Osteocyte (in vitro differentiated cells): ENCODE measurements around the gene XPO4. TPM values are rescaled to one million over a fixed set of nuclear protein-coding genes. Genes with fewer than 3 reads are reported as not detected.

Experiments used
- DNase-seq: peaks from one replicate; pipeline ENCODE4 v3.0.0; 2021; ENCODE audit warnings: mixed read lengths; ENCODE audit not compliant: unreplicated experiment; ENCODE audit errors: extremely low spot score
- H3K27ac Mint-ChIP-seq: one replicate; pipeline ENCODE4 v1.8.0; 2021; ENCODE audit warnings: mild to moderate bottlenecking, mixed read lengths; ENCODE audit not compliant: unreplicated experiment
- H3K27me3 Mint-ChIP-seq: one replicate; pipeline ENCODE4 v1.8.0; 2021; ENCODE audit warnings: mixed read lengths; ENCODE audit not compliant: unreplicated experiment
- H3K36me3 Mint-ChIP-seq: one replicate; pipeline ENCODE4 v1.8.0; 2021; ENCODE audit warnings: mixed read lengths; ENCODE audit not compliant: unreplicated experiment
- H3K4me1 Mint-ChIP-seq: one replicate; pipeline ENCODE4 v1.8.0; 2021; ENCODE audit warnings: mixed read lengths; ENCODE audit not compliant: unreplicated experiment
- H3K4me3 Mint-ChIP-seq: one replicate; pipeline ENCODE4 v1.8.0; 2021; ENCODE audit warnings: mild to moderate bottlenecking, moderate library complexity, mixed read lengths; ENCODE audit not compliant: unreplicated experiment
- H3K9me3 Mint-ChIP-seq: one replicate; pipeline ENCODE4 v1.8.0; 2021; ENCODE audit warnings: mixed read lengths; ENCODE audit not compliant: unreplicated experiment
- CTCF ChIP-seq: fragments of 200-600 bp; sonication (generic); IDR thresholded peaks from 2 replicates; pipeline ENCODE4 v1.5.0; 2021; ENCODE audit warnings: antibody characterized with exemption, mild to moderate bottlenecking, moderate library complexity
- total RNA-seq: library from RNA; stranded (reverse); gene quantifications from 2 replicates; pipeline ENCODE4 v1.2.1, GENCODE V29; 2021

XPO4 gene
- total RNA-seq, 1 donor from 2014 or later, result 13.9 TPM

DNA sequence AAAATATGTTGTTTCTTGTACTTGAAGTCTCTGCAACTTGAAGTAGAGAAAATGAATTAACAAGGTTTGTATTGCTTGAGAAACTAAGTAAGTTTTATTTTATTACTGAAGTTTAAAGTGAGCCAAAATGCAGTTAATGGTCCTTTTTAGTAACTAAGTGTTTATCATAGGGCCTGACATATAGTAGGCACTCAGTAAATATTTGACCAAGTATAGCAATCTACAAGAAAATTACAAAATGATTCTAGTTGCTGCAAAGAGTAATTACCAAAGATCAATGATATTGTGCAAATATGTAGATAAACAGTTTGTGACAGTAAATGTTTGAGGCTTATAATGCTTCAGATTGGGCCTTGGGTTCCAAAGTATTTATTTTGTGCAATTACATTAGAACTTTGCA lies 2.4 kb upstream of the XPO4 start:
- H3K4me3 Mint-ChIP-seq, result no peak overlapping the region
- H3K36me3 Mint-ChIP-seq, result peaks cover 1% of the 10 kb centered on the region
- no peak for TF ChIP-seq CTCF
- no peaks in the 10 kb centered on the region for H3K9me3 Mint-ChIP-seq
- H3K27me3 Mint-ChIP-seq, result peaks cover 13% of the 10 kb centered on the region
- H3K27ac Mint-ChIP-seq, result no peak overlapping the region
- H3K4me1 Mint-ChIP-seq, result peaks cover 22% of the 10 kb centered on the region
- no peak for DNase-seq

DNA sequence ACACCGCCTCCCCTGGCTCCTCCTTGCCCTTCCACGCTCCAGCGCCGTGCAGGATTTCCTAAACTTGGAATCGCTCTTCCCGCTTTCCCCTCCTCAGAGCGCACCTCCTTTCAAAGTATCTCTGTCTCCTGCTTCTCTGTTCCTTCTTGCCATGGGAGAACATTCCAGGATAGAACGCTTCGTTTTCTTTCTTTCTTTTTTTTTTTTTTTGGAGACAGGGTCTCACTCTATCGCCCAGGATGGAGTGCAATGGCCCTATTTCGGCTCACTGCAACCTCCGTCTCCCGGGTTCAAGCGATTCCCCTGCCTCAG lies 574 bp upstream of the XPO4 start:
- Mint-ChIP-seq H3K27ac (peak overlapping the region; percentile 95), H3K36me3 (peaks cover 13% of the 10 kb centered on the region), H3K27me3 (peaks cover 6% of the 10 kb centered on the region), H3K9me3 (no peaks in the 10 kb centered on the region), H3K4me1 (peaks cover 22% of the 10 kb centered on the region), H3K4me3 (peak overlapping the region; percentile 86)
- TF ChIP-seq CTCF, result no peak
- no peak for DNase-seq

DNA sequence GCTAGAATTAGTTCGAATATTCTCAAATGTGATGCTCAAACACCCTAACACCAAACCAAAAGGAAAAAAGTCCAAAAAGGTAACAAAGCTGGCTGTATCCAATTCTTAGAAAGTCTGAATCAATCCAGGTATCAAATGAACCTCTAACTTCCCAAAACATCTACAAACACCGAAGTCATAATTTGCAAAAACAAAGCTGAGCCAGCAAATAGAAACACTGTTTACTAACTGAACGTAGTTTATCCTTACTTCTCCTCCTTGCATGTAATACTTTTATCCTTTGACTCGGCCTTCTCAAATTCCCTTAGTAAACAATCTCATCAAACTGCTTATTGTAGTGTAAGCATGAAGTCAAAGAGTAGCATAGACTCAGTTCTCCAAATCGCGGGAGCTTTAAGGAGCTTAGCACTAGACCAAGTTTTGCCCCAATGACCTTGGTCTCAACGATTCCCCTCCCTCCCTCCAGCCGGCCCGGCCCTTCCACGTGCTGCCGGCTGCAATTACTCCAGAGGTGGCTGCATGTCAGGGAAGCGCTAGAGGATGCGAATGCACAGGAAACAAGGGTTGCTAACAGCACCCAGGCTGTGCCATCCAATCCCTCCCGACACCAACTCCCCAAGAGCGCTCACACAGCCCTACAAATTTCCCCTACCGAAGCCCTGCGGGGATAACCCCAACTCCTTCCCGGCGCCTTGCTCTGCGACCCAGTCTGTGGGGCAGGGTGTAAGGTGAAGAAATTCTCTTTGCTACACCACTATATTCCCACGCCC lies 693 bp downstream of the XPO4 start:
- no peaks in the 10 kb centered on the region for H3K27me3 Mint-ChIP-seq
- peak overlapping the region; percentile 83 for H3K4me3 Mint-ChIP-seq
- H3K4me1 Mint-ChIP-seq, result peaks cover 22% of the 10 kb centered on the region
- H3K27ac Mint-ChIP-seq, result peak overlapping the region; percentile 88
- H3K9me3 Mint-ChIP-seq, result no peaks in the 10 kb centered on the region
- H3K36me3 Mint-ChIP-seq, result peaks cover 13% of the 10 kb centered on the region
- no peak for TF ChIP-seq CTCF
- no peak for DNase-seq

- no peak overlapping the region for H3K27ac Mint-ChIP-seq
- H3K27me3 Mint-ChIP-seq, result no peaks in the 10 kb centered on the region
- peaks cover 5% of the 10 kb centered on the region for H3K36me3 Mint-ChIP-seq
- no peak for TF ChIP-seq CTCF
- H3K9me3 Mint-ChIP-seq, result no peaks in the 10 kb centered on the region
- no peak for DNase-seq
- no peak overlapping the region for H3K4me3 Mint-ChIP-seq
- peaks cover 2% of the 10 kb centered on the region for H3K4me1 Mint-ChIP-seq
These were observed 8.3 kb downstream of the XPO4 start for GRCh38 chr13:20894245-20894644.

- DNase-seq, result no peak
- Mint-ChIP-seq H3K27ac (no peak overlapping the region), H3K36me3 (no peaks in the 10 kb centered on the region), H3K27me3 (no peaks in the 10 kb centered on the region), H3K9me3 (no peaks in the 10 kb centered on the region), H3K4me3 (no peak overlapping the region), H3K4me1 (peaks cover 2% of the 10 kb centered on the region)
- no peak for TF ChIP-seq CTCF
These were observed 10.8 kb downstream of the XPO4 start for GRCh38 chr13:20891768-20892167.
